ENCODE data around the gene USH2A. TPM values are rescaled to one million over a fixed set of nuclear protein-coding genes. Genes with fewer than 3 reads are reported as not detected.

USH2A gene
- total RNA-seq, 4 donors from 2014 or later, result 0.08 to 0.18 TPM; not detected in 2

DNA sequence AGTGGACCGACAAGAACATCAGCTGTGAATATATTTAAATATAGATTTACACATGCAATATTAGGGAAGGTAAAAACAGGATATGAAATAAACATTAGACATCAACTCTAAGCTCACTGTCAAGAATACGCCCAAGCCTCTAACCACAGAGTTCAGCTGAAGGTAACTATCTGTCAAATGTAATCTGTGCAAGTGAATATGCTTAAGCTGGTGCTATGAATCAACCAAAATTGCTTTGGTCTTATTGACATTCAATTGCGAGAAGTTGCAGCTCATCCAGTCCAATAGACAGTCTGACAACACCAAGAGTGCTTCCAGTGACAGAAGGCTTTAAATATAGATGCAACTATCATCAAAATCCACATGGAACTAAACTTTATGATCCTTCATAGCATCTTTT, 32.3 kb downstream of the USH2A start:
- no peak overlapping the region for H3K4me3 ChIP-seq

DNA sequence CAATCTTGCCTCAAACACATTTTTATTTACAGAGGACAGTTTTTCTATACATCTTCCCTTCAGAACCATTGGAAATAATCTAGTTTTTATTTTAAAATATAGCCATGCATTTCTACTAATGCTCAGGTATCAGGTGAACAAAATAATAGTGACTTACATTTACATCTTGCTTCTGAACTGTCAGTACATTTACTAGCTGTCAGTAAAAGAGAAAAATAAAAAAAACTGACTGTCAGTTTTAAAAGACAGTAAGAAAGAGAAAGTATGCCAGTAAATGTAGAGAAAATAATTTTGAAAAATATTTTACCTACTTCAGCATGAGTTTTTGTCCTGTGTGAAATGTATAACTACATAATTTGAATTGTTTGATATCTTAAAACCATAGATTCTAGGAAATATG, 33.5 kb downstream of the USH2A start:
- Histone ChIP-seq H3K4me3 (no peak overlapping the region), H3K36me3 (no peaks in the 10 kb centered on the region), H3K4me1 (no peaks in the 10 kb centered on the region), H3K27ac (no peak overlapping the region), H3K9me3 (no peaks in the 10 kb centered on the region), H3K27me3 (no peaks in the 10 kb centered on the region)
- no peak for TF ChIP-seq POLR2A (IDR thresholded peaks at IDR 0.05)
- no peak for TF ChIP-seq EP300 (IDR thresholded peaks at IDR 0.05)
- no peak for TF ChIP-seq POLR2AphosphoS5 (IDR thresholded peaks at IDR 0.05)
- TF ChIP-seq, protein P1, sequence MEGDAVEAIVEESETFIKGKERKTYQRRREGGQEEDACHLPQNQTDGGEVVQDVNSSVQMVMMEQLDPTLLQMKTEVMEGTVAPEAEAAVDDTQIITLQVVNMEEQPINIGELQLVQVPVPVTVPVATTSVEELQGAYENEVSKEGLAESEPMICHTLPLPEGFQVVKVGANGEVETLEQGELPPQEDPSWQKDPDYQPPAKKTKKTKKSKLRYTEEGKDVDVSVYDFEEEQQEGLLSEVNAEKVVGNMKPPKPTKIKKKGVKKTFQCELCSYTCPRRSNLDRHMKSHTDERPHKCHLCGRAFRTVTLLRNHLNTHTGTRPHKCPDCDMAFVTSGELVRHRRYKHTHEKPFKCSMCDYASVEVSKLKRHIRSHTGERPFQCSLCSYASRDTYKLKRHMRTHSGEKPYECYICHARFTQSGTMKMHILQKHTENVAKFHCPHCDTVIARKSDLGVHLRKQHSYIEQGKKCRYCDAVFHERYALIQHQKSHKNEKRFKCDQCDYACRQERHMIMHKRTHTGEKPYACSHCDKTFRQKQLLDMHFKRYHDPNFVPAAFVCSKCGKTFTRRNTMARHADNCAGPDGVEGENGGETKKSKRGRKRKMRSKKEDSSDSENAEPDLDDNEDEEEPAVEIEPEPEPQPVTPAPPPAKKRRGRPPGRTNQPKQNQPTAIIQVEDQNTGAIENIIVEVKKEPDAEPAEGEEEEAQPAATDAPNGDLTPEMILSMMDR (IDR thresholded peaks at IDR 0.05), result no peak
- DNase-seq (ENCODE audit: low spot score in 2 of 2), result no peak

More for the DNA sequence above, 32.3 kb downstream of the USH2A start:
- Histone ChIP-seq H3K9me3 (no peaks in the 10 kb centered on the region), H3K36me3 (no peaks in the 10 kb centered on the region), H3K27me3 (no peaks in the 10 kb centered on the region), H3K27ac (no peak overlapping the region), H3K4me1 (no peaks in the 10 kb centered on the region)
- 70% methylated on average over 3 of the region's 3 CpGs for WGBS
- TF ChIP-seq EP300 (IDR thresholded peaks at IDR 0.05), result no peak
- TF ChIP-seq POLR2A (IDR thresholded peaks at IDR 0.05), result no peak
- no peak for TF ChIP-seq POLR2AphosphoS5 (IDR thresholded peaks at IDR 0.05)
- TF ChIP-seq, protein P1 (IDR thresholded peaks at IDR 0.05), result no peak
- no peak for DNase-seq (ENCODE audit: low spot score in 2 of 2)

DNA sequence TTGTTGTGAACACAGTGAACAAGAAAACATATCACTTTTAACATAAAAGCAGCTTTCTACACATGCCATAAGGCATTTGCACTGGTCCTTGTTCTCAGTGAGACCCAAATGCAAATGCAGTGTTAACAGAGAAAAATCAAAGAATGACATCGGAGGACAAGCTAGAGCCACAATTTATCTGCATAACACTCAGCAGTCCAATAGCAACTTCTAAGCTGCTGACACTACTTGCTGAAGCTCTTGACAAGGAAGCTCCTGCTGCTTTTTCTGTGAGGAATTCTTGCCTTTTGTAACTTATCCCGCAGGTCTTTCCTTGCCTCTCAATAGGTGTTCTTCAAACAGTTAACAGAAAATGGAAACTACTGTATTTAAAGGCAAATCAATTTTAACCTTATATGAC, 34.7 kb downstream of the USH2A start:
- DNase-seq (ENCODE audit: low spot score in 2 of 2), result no peak
- no peak for TF ChIP-seq EP300 (IDR thresholded peaks at IDR 0.05)
- TF ChIP-seq, protein P1 (IDR thresholded peaks at IDR 0.05), result no peak
- 25% methylated on average over 2 of the region's 2 CpGs for whole genome bisulfite sequencing
- Histone ChIP-seq H3K27ac (no peak overlapping the region), H3K4me3 (no peak overlapping the region), H3K9me3 (no peaks in the 10 kb centered on the region), H3K27me3 (no peaks in the 10 kb centered on the region), H3K36me3 (no peaks in the 10 kb centered on the region), H3K4me1 (no peaks in the 10 kb centered on the region)

DNA sequence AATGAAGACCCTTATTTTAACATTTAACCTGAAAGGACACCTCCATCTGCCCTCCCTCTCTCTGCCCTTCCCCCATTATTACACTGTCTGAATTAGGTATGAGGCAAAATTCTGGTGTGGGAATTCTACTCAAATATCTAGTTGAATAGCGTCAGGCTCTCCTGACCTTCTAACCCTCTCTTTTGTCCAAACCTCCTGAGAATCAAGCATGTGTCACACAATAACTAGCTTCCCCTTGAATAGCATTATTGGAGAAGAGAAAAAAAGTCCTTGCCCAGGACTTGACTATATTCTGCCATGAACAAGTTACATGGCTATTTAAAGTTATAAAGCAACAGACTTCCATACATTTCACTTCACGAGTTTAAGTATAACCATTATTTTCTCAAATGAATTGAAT, 35.5 kb downstream of the USH2A start:
- Histone ChIP-seq H3K4me1 (no peaks in the 10 kb centered on the region), H3K36me3 (no peaks in the 10 kb centered on the region), H3K9me3 (no peaks in the 10 kb centered on the region), H3K27ac (no peak overlapping the region), H3K27me3 (no peaks in the 10 kb centered on the region), H3K4me3 (no peak overlapping the region)
- 84% methylated on average over 2 of the region's 2 CpGs for WGBS
- DNase-seq (ENCODE audit: low spot score in 2 of 2), result no peak
- TF ChIP-seq, protein P1 (IDR thresholded peaks at IDR 0.05), result no peak
- TF ChIP-seq POLR2AphosphoS5 (IDR thresholded peaks at IDR 0.05), result no peak
- no peak for TF ChIP-seq POLR2A (IDR thresholded peaks at IDR 0.05)
- no peak for TF ChIP-seq EP300 (IDR thresholded peaks at IDR 0.05)

- Histone ChIP-seq H3K27ac (no peak overlapping the region), H3K4me3 (no peak overlapping the region), H3K9me3 (peaks cover 3% of the 10 kb centered on the region), H3K36me3 (no peaks in the 10 kb centered on the region), H3K4me1 (no peaks in the 10 kb centered on the region), H3K27me3 (no peaks in the 10 kb centered on the region)
- DNase-seq (ENCODE audit: low spot score in 2 of 2), result no peak
- 92% methylated on average over 1 of the region's 1 CpG for WGBS
- TF ChIP-seq, protein P1 (IDR thresholded peaks at IDR 0.05), result no peak
- TF ChIP-seq EP300 (IDR thresholded peaks at IDR 0.05) (no peak), POLR2AphosphoS5 (IDR thresholded peaks at IDR 0.05) (no peak), POLR2A (IDR thresholded peaks at IDR 0.05) (no peak)
These were observed 43.8 kb downstream of the USH2A start for GRCh38 chr1:216379441-216379840.
